KG1 (cell line): ENCODE results near the gene GPRC5B.

Source experiments
- DNase-seq: peaks from one replicate; lab custom pipeline; 2025; lab: John Stamatoyannopoulos, UW

GPRC5B gene

DNA sequence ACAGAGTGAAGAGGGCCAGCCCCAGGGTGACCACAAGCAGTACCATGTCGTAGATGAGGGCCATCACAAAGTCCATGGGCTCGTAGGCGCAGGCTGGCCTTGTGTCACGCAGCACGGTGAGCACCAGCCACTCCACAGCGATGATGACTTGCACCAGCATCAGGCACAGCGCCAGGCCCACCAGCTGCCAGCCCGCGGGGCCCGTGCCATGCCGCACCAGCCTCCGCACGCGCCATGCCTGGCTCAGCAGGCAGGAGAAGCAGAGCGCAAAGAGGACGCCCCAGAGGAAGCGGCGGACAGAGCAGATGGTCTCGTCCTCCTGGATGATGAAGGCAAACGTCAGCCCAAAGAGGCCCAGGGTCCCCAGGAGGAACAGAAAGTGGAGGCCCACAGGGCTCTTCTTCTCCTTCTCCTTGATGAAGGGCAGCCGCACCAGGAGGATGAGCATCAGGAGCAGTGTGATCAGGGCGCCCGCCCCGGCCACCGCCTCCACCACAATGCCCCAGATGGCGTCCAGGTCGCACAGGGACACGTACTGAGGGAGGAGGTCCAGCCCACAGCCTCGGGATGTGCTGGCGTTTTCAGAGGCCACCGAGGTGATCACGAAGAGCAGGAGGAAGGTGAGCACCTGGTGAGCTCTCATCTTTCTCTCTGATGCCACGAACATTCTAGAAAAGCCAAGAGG lies 12.3 kb downstream of the GPRC5B start:
- no peak for DNase-seq

DNA sequence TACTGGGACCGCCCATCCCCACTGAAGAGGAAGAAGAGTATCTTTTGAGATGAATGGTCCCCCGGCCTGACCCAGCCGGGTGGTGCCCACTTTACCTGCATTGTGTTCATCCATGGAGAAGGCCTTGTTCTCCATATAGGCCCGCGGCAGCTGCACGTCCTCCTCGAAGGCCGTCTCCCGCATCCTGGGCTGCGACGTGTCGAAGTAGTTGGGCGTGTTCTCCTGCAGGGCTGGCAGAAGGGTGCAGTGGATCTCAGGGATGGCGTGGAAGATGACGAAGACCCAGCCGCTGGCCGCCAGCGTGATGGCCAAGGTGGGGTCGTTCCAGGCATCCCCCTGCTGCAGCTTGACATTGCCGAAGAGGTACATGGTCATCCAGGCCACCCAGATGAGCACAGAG lies 12.9 kb downstream of the GPRC5B start:
- no peak for DNase-seq

DNA sequence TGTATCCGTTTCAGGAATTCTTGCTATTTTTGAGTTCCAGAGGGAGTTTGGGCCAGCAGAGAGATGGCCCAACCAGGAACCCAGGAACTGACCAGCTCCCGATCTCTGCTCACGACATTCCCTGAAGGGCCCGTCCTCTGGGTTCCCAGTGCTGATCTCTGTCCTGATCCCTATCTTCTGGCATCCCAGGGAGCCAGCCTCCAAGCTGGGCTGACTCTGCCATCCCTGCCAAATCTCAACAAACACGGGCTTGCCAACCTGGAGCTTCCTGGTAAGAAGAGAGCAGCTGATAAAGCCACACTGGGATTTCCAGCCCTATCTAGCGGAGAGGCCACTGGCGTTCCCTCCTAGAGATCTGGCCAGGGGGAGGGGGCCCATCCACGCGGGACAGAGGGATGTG lies 16.2 kb downstream of the GPRC5B start:
- no peak for DNase-seq

DNA sequence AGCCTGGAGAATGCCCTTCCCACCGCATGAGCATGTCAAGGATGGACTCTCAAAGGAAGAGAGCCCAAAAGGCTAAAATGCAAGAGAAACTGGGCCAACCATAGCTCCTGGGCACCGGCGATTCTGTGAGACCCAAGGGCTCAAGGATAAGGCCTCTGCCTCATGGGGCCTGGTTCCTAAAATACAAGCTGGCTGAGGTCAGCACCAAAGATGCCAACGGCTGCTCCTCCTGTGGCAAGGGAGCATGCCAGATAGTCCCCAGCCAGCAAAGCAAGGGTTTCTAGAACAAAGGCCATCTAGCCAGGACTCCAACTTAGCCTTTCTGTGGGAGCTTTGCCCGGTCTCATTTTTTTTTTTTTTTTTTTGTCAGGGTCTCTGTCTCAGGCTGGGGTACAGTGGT lies 20.1 kb downstream of the GPRC5B start:
- no peak for DNase-seq

DNA sequence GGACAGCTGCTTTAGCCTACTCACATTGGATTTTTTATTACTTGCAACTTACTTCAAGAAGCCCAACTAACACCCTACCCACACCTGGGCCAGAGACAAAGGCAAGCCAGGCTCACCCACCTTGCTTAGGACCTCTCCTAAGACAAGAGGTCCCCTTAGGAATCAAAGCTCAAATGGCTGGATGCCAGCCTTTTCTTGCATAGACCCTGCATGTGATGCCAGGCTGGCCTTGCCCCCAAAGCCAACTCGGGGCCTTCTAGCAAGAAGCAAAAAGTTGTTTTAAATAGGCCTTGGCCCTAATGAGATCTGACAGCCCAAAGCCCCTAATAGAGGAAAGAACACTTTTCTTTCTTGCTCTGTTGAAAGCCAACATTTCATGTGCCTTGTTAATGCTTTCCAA lies 20.7 kb downstream of the GPRC5B start:
- no peak for DNase-seq

DNA sequence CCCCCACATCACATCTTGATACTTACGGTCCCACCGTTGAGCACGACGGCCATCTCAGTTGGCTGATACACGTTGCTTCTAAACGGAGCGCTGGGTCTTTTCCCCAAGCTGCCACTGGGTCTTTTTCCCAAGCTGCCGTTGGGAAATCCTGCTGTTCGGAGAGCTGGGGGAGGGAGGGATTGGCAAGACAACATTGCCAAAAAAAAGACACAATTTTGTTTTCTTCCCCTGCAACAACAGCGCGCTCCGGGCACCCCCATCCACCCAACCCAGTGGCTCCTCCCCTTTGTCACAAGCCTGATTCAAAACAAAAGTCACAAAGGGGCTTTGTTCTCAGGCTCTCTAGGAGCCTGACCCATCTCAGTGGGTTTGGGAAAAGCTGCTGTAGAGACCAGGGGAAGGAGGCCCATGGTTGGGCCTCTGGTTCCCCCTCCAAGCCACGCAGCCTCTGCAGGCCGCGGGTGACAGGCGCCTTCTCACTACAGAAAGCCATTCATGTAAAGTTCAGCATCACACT lies 22.8 kb downstream of the GPRC5B start:
- DNase-seq: no peak

DNA sequence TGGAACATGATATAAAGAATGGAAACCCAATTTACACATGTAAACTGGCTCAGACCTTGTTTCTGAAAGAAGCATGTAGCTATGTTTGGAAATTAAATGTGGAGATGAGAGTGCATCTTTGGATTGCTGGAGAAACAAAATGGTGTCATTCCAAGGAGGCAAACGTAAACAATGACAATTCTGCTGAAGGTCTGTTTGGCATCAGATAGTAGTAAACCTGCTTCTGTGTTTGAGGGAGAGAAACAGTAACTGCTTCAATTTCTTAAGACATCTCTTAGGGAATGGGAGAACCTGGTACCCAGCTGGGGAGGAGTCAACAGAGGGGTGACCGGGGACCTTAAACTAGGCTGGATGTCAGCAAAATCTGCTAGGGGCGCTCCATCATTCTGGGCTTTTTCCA lies 23.5 kb downstream of the GPRC5B start:
- DNase-seq: no peak

DNA sequence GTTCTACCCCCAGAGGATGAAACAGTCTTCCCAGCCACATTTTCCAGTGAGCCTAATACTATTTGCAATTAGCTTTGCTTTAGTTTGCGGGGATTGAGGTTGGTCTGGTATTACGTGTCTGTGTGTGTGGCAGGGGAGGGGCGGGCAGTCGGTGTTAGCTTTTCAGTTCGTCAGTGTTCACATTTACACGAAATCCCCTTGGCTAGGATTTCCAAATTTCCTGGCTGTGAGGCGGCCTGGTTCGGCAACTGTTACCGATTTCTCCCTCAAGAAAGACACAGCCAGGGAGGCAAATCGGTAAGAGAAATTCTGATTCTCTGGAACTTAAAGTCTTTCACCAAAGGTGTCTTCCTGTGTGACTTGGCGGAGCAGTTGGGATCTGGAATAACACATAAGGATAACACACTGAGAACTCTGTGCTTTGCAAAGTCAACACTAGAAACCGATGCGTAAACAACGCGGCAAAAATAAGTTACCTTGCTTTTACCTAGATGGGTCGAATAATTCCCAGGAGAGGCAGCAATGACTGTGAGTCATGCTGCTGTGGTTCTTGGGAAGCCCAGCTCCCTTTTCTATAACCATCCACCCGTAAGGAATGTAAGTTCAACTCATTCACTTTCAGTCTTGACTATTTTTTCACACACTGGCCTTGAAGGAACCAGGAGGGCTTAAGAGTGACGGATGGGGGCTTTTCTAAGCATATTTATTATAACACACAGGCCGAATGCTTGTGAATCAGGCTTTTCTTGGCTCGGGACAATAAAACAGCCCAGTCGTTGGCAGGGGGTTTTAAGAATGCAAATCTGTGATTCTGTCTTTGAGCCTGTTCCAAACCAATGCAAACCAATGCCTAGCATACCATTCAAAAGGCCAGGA lies 24.2 kb downstream of the GPRC5B start:
- DNase-seq: no peak

DNA sequence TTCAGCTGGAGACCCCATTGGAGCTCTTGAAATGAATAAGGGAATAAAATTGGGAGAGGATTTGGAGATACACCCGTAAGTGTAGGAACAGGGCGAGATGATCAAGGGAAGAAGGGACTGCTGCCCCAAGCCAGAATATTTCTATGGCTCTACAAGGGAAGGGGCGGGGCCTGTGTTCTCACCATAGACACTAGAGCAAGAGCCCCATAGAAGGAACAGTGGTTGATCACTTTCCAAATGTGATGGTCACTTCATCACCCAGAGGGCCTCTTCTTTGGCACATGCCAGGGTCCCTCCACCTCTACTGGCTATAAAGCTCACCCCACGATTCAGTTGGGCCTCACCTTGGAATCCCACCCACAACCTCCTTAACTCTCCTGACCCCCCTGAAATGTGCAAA lies 25.0 kb downstream of the GPRC5B start:
- DNase-seq: no peak

DNA sequence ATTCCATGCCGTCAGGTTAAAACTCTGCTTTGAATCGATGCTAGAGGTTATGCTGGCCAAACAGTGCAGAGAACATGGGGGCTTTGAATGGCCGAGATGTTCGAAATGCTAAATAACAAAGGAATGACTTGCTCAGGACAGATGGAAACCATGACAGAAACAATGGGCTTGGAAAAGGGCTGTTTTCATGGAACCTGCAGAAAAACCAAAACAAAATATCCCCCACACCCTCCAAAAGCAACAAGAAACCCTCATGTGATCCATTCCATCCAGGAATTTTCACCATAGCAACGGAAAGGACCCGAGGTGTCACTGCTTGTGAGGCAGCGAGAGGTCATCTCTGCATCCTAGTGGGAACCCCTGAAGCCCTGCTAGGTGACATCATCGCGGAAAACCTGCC lies 25.5 kb downstream of the GPRC5B start:
- no peak for DNase-seq

DNA sequence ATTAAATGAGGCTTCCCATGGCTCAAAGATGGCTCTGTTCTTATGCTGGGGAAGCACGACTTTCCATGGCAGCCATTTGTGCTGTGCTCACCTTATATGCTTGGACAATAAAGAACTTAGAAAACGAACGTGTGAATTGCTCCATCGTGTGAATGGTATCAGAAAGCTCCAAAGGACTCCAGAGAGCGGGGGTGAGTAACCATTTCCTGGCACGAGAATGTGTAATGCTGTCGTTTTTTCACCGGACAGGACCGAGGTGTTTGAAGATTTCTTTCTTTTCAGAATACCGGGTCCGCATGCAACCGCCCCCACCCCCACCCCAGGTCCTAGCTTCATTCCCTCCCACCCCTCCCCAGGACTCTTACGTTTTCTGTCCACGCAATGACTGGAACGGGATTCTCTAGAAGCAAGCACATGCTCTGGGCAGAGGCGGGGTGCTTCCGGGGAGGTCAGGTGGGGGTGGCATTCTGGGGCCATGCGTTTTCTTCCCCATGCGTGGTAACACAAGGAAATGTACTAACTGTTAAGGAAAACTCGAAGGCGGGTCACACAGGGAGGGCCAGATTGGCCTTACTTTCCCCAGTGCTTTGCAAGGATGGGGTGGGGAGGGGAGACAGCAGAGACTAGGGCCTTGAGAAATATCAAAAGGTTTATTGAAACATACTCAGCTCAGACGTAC lies 26.2 kb downstream of the GPRC5B start:
- no peak for DNase-seq

DNA sequence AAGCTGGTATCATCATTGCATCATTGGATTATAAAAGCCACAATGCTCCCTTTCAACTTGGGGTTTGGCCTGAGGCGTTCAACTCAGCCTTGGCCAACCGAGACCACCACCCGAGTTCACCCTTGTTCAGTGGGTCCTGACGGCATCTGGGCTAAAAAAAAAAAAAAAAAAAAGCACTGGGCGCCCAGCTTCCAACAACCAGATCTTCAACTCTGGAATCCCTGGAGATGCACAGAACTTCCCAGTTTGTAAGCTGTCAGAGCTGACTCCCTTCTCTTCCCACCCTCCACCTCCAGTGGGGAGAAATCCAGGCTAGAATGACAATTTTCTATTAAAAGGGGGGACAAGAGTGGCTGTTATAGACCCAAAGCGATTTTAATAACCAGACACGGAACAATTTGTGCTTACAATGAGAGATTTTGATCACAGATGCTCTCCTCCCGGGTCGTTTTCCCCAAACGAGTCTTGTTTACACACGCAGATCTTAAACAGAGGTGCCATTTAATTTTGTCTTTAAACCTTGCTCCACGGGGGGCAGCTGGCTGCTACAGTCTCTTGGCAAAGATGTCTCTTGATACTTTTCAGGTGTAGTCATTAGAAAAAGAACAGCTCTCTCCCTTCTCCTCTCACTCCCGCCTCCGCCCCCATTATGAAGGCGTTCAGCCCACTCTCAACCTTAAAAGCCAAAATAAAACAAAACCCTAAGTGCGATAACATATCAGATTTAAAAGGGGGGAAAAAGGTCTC lies 26.9 kb downstream of the GPRC5B start:
- no peak for DNase-seq

DNA sequence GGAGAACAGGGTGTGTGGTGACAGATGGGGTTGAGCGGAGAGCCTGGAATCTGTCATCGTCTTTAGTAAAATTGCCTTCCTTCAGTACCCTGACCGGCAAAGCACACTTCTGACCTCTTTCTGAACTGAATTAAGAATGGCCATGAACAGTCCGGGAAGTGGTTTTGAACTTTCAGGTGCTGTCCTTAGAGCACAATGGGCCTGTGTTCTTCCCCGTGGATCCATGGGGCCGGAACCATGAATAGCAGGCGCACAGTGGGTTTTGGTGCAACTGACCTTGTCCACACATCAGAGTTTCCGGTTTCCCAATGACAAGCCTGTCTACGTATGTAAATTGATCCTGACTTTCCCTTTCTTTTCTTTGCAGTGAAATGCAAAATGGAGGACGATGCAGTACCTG lies 28.5 kb downstream of the GPRC5B start:
- DNase-seq: no peak

DNA sequence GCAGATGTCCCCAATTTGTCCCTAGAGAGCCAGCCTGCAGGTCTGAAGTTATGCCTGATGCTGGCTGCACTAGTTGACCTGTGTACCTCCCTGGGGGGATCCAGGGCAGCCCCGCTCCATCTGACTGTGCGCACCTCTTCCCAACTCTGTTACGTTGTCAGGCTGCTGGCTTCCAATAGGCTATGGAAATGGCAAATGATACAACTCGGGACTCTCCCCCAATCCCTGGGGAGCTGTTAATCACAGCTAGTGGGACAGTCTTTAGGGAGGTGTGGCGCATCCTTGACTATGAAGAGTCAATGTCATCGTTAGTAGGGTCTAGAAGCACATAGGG lies 30.1 kb downstream of the GPRC5B start:
- DNase-seq: no peak

DNA sequence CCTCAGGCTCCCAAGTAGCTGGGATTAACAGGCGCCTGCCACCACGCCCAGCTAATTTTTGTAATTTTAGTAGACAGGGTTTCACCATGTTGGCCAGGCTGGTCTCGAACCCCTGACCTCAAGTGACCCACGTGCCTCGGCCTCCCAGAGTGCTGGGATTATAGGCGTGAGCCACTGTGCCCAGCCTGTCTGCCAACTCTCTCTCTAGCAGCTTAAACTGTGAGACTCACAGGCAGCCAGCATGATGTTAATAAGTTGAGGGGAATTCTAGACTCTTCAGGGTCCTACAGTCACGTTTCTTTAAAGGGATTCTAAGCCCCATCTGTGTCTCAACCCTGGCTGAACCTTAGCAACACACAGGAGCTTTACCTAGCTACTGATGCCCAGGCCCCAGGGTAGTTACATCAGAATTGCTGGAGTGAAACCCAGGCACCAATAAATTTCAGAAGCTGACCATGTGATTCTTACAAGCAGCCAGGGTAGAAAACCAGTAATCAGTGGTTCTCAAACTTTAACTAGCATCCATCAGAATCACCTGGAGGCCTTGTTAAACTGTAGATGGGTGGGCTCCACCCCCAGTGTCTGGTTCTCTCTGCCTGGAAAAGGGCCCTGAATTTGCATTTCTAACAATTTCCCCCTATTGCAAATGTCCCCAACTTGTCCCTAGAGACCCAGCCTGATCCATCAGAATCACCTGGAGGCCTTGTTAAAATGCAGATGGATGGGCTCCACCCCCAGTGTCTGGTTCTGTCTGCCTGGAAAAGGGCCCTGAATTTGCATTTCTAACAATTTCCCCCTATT lies 30.7 kb downstream of the GPRC5B start:
- DNase-seq: no peak

DNA sequence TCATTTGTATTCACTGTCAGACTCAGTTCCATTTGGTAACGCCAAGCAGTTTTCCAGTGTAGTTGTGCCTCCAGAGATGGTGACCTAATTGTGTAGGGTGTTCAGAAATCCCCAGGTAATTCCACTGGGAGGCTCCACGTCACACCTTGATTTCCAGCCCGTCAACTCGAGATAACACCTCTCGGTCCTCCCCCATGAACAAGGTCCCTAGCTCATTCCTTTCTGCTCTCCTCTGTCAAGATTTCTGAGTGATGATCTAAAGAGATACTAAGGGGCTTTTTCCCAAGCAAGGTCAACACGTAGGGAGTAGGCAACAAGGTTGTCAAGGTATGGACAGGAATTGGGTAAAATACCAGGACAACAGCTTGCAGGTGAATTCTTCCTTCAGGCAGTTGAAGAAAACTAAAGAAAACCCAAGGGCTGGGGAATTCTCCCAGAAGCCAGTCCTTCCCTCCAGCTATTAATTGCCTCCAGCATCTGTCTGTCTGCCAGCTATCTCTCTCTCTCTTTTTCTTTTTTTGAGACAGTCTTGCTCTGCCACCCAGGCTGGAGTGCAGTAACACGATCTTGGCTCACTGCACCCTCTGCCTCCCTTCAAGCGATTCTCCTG lies 31.4 kb downstream of the GPRC5B start:
- no peak for DNase-seq

DNA sequence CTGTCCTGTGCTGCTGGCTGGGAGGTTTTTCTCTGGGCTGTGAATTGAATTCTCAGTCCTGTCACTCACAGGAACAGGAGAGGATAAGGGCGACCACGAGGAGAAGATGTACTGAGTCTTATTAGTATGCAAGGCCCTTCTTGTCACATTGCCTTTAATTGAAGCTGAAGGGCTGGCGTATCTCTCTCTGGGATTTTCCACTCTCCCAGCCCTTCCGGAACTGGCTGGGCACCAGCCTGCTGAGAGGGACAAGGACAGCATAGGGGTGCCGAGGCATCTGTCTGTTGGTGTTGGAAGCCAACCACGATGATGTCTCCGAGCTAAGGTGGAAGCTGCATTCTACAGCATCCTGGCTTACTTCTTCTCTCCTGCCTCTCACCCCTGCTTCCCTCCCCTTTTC lies 33.2 kb downstream of the GPRC5B start:
- no peak for DNase-seq

DNA sequence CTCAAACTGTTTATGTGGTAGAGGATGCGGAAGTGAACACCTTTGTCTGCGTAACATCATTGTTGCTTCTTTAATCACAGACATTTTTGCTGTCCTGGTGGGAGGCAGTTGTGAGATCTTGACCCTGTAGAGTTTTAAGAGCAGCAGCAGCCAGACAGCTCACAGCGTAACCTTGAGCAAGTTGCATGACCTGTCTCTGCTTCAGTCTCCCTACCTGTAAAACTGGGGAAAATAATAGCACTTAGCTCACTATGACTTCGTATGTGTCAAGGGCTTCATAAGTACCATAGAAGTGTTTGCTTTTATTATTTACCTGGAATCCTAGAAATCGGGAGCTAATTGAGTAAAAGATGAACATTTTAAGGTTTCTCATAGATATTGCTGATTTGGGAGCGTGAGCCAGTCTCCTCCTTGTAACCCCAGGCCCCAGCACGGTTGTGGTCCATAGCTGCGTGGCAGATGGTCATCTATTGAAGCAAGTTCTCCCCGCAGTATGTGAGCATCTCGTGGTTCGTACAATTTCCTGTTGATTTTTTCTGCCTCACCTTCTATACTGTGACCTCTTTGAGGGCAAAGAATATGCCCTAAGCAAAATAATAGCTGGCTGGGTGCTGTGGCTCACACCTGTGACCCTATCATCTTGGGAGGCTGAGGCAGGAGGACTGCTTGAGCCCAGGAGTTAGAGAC lies 34.4 kb downstream of the GPRC5B start:
- DNase-seq: no peak

DNA sequence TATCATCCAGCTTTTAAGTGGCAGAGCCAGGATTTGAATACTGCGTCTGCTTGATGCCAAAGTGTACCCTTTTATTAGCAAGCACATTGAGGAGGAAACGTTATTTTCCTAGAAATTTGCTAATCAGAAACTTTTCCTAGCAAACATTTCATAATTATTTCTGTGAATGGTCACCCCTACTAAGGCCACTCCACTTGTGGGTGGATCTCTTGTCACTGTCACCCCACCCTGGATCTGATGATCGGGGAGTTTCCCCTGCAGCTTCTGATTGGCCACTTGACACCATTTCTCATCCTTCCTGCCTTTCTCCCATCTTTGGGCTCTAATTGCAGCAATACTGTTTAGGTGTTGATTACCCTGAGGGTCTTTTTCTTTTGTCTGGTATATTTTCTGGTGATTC lies 35.9 kb downstream of the GPRC5B start:
- DNase-seq: no peak

DNA sequence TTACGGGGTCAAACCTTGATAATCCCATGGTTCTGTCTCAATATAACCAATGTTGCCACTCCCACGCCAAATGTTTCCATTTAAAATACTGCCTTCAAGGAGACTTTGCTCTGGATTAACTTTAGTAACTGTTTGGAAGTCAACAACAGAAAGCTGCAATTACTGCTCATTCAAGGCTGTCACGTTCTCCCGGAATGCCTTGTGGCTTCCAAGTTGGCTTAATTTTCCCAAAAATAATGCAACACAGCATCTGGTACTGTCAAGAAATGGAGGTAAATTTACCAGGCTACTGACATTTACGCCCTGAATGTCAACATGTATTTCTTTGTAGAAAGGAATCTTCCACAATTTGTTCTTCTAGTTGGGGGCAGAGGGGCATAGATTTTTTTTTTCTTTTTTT lies 38.2 kb downstream of the GPRC5B start:
- DNase-seq: no peak
